Stimulated activated CD4-positive, alpha-beta T cell treated with anti-CD3 and anti-CD28 coated beads, Interleukin-1b, Interleukin-23, amount 100 ng/mL, for 4 hours (primary cell): Measurements from ENCODE around the gene EIF6.

ENCODE experiments used
- DNase-seq, 2 donors: peaks; one replicate each; pipeline ENCODE4 v3.0.0-alpha.2; 2020; ENCODE audit warnings: low read depth in 2 of 2

Gene EIF6

DNA sequence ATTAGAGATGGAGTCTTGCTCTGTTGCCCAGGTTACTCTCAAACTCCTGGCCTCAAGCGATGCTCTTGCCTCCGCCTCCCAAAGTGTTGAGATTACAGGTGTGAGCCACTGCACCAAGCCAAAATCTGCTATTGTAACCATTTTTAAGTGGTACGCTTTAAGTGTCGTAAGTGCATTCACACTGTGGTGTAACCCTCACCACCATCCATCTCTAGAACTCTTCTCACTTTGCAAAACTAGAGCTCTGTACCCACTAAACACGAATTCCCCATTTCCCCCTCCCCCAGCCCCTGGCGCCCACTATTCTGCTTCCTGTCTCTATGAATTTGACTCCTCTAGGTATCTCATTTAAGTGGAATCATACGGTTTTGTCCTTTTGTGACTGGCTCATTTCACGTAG, 10.5 kb upstream of the EIF6 start:
- DNase-seq: no peak

DNA sequence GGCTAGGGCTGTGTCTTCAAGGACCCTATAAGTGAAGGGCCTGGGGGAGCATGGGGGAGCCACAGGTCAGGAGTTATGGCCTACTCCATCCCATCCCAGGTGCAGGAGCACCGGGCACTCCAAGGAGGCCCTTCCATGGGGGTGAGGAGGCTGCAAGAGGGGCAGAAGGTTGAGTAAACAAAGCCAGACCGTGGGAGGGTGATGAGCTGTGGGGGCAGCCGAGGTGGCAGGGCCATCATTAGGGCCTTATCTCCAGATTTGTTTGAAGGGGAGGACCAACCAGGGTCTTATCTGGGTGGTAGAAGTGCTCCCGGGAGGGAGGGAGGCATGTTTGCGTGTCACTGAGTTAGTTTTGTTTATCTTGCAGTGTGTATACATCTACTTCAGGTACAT, 9.7 kb upstream of the EIF6 start:
- DNase-seq: no peak

DNA sequence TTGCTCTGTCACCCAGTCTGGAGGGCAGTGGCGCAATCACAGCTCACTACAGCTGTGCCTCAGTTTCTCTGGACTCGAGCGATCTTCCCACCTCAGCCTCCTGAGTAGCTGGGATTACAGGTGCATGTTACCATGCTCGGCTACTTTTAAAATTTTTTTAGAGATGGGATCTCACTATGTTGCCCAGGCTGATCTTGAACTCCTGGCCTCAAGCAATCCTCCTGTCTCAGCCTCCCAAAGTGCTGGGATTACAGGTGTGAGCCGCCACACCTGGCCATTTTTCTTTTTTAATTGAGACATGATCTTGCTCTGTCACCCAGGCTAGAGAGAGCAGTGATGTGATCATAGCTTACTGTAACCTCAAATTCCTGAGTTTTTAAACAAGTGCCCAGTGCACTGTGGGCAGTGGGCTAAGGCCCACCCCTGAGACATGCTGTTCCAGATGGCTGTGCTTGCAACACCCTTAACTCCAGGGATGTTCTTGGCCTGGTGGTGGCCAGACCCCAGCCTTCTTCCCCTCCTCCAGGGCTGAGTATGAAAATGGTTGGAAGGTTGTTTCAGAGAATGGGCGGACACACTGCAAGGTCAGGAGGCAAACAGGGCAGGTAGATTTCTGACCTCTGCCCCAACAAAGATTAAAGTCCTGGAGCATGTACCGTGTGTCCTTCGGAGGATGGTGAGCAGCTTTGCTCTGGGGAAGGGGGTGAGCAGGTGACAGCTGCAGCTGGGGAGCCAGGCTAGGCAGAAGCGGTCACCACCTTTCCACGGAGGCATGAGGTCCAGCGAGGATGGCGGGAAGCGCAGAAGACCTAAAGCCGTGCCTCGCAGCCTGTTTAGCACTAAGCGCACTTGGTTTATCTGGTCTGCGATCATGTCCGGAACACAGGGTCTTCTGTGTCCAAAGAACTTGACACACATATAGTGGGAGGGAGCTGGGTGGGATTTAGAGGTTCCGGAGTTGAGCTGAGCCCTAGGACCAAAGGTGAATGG, 9.0 kb upstream of the EIF6 start:
- DNase-seq: no peak

DNA sequence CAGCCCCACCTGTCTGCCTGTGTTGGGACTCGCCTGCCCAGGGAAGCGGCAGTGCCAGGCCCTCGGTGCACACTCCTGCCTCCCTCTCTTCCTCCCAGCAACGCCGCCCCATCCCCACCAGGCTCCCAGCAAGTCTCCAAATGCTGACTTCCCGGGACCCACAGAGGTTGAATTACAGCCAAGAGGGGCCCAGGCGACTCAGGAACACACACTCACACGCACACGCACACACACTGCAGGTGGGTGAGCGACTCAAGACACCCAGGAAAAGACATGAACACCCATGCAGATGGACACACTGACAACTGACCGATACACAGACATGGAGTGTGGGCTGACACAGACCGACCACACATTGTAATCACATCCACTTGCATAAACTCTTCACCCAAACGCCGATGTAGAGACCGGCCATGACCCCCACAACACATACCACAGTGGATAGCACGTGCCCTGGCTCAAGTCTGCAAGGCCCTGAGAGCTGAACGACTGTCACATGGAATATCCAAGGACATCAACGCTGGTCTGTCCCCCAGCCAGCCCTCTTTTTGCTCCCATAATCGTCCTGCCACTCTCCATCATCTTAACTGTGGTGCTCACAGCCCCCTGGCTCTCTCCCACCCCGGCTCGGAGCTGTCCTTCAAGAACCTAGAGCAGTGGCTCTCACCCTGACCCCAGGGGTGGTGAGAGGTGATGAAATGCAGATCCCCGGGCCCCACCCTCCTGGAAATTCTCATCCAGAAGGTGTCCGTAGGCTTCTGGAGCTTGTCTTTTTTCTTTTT, 8.1 kb upstream of the EIF6 start:
- no peak for DNase-seq

DNA sequence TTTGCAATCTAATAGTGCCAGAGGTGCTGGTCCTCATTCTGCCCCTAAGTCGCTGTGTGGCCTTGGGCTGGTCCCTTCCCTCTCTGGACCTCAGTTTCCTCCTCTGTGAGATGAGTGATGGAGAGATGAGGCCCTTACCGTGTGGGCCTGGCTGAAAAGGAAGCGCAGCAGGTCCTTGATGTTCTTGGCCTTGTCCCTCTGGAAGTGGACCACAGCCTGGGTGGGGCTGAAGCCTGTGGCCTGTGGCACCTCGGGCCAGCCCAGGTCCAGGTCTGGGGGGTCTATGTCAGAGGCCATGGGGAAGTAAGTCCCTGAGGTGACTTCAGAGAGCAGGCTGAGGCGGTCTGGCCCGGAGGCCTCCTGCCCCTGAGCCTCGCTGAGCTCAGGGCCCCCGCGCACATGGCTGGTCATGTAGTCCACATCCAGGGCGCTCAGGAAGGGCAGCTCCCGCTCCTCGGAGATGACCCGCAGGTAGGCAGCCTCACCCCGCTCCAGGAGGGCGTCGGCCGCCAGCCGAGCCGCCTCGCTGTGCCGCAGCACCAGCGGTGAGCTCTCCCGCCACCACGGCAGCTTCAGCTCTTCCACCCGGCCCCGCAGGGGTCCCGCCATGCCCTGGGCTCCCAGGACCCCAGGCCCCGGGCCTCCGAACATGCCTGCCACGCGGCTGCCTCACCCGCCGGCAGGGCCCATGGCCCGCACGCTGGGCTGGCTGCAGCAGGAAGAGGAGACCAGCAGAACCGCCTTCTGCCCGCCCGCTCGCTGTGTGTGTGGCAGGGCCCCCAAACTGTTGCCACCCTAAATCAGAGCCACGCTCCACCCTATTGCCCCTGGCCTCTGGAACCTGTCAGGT, 7.3 kb upstream of the EIF6 start, which contains the start of gene FAM83C:
FAM83C (minus strand) TSS at position 772 of the 850 bp plus-strand sequence; CDS start at position 651, 121 bp downstream.
- no peak for DNase-seq

DNA sequence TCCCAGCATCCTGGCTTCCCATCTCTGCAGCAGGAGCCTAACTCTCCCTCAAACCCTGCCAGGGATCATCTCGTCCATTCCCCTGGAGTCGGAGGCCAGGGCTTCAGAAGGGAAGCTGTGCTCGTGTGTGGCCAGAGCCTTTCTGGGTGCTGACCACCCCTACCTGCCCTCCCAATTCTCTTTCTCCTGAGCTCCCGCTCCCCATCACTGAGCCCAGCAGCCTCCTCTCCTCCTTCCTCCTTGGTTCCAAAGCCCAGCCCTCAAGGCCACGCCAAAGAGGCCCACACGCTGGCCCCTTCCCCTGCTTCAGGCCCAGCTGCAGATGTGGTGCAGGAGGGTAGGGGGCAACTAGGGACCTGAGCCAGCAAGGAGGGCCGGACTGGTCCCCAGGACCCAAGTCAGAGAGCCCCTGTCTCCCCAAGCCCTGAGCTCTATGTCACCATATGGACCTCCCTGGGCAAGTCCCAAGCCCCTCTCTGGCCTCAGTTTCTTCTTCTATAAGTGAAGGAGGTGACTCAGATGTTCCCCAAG, 6.4 kb upstream of the EIF6 start:
- DNase-seq: no peak

DNA sequence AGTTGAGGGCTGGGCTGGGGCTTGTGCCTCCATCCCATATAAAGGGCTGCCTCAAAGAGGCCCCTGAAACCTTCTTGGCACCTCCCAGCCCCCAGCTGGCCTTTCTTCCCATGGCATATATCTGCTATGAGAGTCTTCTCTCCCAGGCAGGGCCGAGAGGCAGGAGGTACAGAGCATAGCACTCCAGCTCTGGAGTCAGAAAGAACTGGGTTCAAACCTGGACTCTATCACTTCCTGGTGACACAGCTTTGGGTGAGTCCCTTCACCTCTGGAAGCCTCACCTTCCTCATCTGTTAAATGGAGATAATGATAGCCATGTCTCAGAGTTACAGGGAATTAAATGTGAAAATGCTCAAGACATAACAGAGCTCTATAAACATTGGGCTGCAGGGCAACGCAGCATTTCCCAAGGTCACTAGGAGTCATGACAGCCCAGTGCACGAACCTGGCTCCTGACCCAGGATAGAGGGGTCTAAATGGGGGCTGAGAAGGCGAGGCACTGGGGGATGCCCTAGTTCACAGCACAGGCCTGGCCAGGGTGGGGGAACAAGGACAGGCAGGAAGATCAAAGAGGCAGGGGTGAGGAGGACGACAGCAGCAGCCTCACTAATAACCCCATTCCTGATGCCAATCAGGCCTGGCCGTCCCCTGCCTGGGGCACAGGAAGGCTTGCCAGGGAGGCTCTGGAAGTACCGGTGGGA, 5.8 kb upstream of the EIF6 start:
- no peak for DNase-seq

DNA sequence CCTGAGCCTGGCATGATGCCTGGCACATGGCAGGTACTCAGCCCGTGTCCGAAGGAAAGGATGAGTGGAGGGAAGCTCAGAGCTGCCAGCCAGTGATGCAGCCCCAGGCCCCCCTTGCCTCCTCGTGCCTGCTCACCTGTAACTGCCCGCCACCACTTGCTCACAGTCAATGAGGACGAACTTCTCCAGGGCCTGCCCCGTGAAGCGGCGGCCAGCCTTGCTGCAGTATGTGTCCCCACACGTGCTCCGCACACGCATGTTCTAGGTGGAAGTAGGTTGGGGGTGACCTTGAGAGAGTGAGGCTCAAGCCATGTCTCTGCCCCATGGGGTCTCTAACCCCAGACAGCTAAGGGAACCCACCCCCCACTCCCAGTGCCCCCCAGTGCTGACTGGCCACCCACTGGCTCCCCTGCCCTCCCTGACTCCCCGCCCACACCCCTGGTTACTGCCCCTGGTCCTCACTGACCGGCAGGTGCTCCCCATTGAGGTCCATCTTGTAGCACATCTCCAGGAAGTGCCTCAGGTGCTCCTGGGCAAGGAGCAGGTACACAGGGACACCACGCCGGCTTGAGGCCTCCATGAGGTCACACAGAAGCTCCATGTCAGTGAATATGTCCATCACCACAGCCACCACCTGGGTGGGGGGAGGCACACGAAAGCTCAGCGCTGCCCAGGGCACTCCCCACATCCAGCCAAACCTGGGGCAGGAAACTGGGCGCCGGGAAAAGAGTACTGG, 3.9 kb upstream of the EIF6 start:
- no peak for DNase-seq

DNA sequence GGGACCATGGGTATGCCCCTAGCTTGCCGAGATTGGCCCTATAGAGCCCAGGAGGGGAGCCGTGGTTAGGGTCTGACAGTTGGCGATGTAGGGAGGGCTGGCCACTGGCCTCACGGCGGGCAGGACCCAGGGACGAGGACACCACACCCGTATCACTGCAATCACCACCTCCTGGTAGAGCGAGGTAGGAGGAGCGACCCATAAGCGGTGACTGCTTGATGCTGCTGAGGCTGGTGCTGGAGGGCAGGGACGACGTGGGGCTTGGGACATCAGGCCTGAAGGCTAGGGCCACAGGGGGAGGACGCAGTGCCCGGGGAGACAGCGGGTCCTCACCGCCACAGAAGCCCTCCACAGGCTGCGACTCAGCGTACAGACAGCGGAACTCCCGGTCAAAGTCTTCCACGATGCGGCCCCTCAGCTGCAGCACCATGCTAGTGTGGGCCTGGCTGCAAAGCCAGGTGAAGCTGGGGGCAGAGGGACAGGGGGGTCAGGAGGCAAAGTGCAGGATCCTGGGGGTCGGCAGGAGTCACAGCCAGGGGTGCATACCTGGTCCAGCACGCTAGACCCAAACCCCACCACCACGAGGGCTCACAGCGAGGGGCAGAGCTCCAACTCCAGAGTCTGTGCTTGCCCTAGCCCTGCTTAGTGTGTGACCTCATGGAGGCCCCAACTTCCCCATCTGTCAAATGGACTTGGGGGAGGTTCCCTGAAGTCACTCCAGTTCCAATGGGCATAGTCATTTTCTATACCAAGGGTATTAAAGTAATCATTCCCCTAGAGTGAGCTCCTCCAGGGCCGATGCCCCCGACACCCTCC, 3.1 kb upstream of the EIF6 start:
- DNase-seq: no peak

DNA sequence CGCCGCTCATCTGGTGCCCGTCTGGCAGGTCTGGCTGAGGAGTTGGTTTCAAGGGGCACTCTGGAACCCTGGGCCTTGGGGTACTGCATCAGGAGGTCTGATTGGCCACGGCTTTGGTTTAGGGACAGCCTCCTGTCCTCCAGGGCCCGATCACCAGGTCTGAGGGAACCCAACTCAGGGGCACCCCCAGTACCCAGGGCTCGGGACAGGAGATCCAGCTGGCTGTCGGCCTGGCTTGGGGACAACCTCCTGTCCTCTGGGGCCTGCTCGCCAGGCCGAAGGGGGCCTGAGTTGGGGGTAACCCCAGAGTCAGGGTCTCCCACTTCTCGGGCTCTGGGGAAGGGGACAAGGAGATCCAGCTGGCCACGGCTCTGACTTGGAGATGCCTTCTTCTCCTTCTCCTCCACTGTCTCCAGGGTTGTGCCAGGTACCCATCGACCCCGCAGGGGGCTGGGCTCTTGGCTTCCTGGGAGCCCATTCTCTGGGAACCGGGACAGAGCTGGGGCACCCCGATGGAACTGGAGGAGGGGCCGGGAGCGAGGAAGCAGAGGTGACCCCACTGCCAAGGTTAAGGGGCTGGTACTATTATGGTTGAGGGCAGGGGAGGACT, 2.4 kb upstream of the EIF6 start:
- DNase-seq: no peak

DNA sequence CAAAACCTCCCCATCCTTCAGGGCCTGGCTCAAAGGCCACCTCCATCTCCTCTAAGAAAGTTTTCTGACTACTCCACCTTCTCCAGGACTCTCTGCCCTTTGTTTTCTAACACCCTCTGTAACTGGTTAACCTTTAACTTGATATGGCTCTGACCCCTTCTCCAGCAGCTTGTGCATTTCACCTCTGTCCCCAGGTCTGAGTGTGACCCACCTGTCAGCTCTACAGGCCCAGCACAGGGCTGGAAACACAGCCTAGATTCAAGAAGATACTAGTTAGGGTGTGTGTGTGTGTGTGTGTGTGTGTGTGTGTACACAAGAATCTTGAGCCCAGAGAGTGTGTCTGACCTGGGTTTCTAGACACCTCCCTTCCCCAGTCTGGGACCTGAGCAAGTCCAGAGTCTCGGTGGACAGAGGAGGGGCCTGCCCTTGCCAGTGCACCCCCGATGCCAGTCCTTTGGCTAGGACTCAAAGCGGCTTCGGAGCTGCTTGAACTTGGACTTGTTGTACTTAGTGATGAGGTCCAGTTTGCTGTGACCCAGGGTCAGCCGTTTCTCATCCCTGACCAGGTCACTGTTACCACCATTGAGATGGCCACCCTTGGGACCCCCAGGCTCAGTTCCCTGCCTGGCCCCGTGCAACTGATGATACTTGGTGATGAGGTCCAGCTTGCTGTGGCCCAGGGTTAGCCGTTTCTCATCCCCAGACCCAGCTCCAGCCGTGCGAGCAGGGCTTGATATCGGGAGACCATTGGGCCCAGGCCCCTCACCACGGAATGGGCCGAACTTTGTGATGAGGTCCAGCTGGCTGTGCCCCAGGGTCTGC, 1.7 kb upstream of the EIF6 start:
- no peak for DNase-seq

DNA sequence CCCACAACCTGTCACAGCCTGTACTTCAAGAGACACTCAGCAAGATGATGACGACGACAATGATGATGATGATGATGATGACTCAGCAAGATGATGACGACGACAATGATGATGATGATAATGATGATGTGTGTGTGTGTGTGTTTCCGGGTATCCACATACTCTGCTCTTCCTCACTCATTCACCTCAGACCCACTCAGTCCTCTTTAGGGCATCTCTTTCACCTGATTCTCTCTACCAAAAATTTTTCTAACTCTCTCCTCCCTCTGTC, 1.2 kb upstream of the EIF6 start:
- DNase-seq: no peak

DNA sequence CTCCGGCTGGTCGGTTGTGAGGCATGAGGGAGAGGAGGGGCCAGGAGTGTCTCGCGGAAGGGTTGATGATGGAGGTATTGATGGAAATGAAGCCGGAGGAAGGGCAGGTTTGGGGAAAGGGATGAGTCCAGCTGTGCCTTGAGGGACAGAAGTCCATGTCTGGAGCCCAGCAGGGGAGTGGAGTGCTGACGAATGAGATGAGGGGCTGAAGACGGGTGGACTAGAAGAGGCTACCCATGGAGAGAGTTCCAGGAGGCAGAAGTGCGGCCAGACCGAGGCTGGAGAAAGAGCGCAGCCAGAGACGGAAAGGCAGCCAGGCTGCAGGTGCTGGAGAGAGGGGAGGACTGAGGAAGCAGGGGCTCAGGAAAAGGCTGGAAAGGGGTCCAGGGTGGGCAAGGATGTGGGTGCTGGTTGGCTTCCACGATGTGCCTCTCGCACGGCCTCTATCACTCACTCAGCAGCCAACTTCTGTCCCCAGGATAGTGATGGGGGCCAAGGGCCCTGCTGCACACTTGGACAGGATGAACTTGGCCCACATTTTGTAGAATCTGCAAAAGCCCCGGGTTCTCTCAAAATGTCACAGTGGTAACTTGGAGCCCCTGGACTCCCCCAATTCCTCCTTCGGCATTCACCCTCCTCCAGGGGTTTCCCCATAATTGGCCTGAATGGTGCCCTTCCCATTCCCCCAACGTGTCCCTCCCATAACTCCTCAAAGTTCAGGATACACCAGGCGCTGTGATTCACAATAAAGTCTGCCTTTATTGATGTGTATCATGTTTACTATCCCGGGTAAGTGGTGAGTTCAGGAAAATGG, 627 bp upstream of the EIF6 start:
- DNase-seq: no peak

DNA sequence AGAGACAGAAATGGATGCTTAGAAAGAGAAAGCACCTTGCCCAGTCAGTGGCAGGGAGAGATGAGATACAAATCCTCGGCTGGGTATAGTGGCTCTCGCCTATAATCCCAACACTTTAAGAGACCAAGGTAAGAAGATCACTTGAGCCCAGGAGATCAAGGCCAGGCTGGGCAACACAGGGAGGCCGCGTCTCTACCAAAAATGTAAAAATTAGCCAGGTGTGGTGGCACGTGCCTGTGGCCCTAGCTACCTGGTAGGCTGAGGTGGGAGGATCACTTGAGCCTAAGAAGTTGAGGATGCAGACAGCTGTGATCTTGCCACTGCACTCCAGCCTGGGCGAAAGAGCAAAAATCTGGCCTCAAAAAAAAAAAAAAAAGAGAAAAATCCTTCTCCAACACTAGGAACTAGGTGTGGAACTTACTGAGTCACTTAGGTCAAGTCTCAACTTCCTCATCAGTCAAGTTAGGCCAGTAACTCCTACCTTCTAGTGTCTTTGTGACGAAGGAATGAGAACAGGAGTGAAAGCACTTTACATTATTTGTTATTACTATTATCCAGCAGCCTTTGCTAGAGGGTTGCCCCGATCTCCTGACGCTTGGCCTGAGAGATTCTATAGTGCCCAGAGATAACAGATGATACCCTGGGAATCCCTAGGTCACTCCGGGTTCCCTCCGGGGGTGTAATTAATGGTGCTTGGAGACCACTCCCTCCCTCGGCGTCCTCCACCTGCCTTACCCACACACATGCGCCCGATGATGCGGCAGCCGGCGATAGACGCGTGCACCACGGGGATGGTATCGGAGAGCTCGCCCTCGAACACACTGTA, 918 bp downstream of the EIF6 start:
- DNase-seq: peak in 1 of 2 donors; percentile 21

DNA sequence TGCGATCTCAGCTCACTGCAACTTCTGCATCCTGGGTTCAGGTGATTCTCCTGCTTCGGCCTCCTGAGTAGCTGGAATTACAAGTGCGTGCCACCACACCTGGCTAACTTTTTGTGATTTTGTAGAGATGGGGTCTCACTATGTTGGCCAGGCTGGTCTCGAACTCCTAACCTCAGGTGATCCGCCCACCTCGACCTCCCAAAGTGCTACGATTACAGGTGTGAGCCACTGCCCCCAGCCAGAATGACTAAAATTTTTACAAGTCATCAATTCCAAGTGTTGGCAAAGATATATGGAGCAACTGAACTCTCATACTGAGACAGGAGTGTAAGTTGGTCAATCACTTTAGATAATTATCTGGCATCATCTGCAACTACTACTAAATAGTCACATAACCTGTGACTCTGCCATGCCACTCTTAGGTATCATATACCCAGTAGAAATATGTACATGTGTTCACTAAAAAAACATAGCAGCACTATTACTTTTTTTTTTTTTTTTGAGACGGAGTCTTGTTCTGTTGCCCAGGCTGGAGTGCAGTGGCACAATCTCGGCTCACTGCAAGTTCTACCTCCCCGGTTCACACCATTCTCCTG, 3.0 kb downstream of the EIF6 start:
- DNase-seq: no peak

DNA sequence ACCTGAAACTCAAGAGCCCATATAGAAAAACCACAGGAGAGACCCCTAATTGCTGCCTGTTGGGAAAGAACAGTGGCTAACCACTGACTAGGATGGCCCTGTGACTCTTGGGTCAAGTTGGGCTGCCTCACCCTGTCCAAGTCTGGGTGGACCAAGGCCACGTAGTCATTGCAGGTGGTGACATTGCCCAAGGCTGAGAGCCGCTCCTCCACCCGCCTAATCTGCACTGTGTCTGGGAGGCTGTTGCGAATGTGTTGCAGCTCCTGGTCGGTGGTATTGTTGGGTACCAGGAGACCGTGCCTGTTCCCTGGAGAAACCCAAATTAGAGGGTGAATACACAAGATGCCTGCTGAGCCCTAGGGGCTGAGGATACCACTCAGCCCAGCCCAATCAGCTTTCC, 4.0 kb downstream of the EIF6 start:
- no peak for DNase-seq
